Gastrocnemius medialis (tissue), 4 donors: ENCODE data around the gene SH3GL1. TPM values are rescaled to one million over a fixed set of nuclear protein-coding genes. Genes with fewer than 3 reads are reported as not detected.

Experiments
- ATAC-seq, 2 donors: fragments of 150-250 bp; one replicate each; pipeline ENCODE4 v1.9.1; 2016
- DNase-seq, 2 donors: peaks; one replicate each; pipeline ENCODE4 v3.0.0-alpha.2; 2019
- H3K27ac ChIP-seq, 4 donors: fragments of 200-600 bp; sonication (generic); 1 replicate in 1 of 4; 2 replicates in 3 of 4; pipeline ENCODE4 v1.5.1; 2016 to 2018; ENCODE audit warnings: mild to moderate bottlenecking in 2 of 4, moderate library complexity in 1 of 4
- H3K27me3 ChIP-seq, 3 donors: fragments of 200-600 bp; sonication (generic) in 2 of 3; 1 replicate in 1 of 3; 2 replicates in 2 of 3; pipeline versions ENCODE4 v1.5.1 to v1.6.0; 2016 to 2019; ENCODE audit warnings: mild to moderate bottlenecking in 1 of 3, moderate library complexity in 1 of 3
- H3K36me3 ChIP-seq, 2 donors: fragments of 200-600 bp; sonication (generic) in 1 of 2; one replicate each; pipeline ENCODE4 v1.5.1; 2017 to 2018
- H3K4me1 ChIP-seq, 2 donors: fragments of 200-600 bp; sonication (generic) in 1 of 2; one replicate each; pipeline ENCODE4 v1.5.1; 2016 to 2017; ENCODE audit warnings: mild to moderate bottlenecking in 2 of 2
- H3K4me3 ChIP-seq, 4 donors: fragments of 200-600 bp; sonication (generic) in 3 of 4; 1 replicate in 1 of 4; 2 replicates in 3 of 4; pipeline ENCODE4 v1.5.1; 2016 to 2019; ENCODE audit warnings: mild to moderate bottlenecking in 2 of 4
- H3K9me3 ChIP-seq, 3 donors: fragments of 200-600 bp; sonication (generic) in 2 of 3; 1 replicate in 1 of 3; 2 replicates in 2 of 3; pipeline ENCODE4 v1.5.1; 2016 to 2019
- POLR2A ChIP-seq, 2 donors: fragments of 450-650 bp; IDR thresholded peaks; one replicate each; pipeline ENCODE4 v1.6.1; 2017; ENCODE audit warnings: antibody characterized with exemption in 2 of 2, mild to moderate bottlenecking in 2 of 2, moderate library complexity in 2 of 2
- in situ Hi-C, 4 donors: fragments of 200-750 bp; cut with MboI; loops; one replicate each; pipeline versions ENCODE4 v1.15.0 to v1.8.0; 2017; ENCODE audit warnings: low sequenced_read_pairs in 4 of 4
- intact Hi-C: fragments of 100-400 bp; cut with DNase I; formaldehyde crosslinking; loops from one replicate; pipeline ENCODE4 v1.15.1; 2023; ENCODE audit warnings: low total_unique reads
- total RNA-seq, 4 donors: library from RNA; depleted of rRNA; stranded (reverse); fragments of >200 nt; gene quantifications; one replicate each; pipeline versions ENCODE4 v1.1.0 to v1.2.3, GENCODE V29; 2016
- TF ChIP-seq, protein P1 (sequence below), 5 experiments: fragments of 450-650 bp in 3 of 5; fragments of 200-600 bp in 2 of 5; sonication (generic) in 2 of 5; IDR thresholded peaks in 4 of 5; conservative IDR thresholded peaks in 1 of 5; 1 replicate in 4 of 5; 2 replicates in 1 of 5; pipeline ENCODE4 v1.5.1; 2016 to 2019; ENCODE audit warnings: antibody characterized with exemption in 5 of 5, mild to moderate bottlenecking in 3 of 5, moderate library complexity in 3 of 5

Gene SH3GL1
- total RNA-seq, 4 donors from 2014 or later: 11.6 to 19.4 (median 15.8) TPM

DNA sequence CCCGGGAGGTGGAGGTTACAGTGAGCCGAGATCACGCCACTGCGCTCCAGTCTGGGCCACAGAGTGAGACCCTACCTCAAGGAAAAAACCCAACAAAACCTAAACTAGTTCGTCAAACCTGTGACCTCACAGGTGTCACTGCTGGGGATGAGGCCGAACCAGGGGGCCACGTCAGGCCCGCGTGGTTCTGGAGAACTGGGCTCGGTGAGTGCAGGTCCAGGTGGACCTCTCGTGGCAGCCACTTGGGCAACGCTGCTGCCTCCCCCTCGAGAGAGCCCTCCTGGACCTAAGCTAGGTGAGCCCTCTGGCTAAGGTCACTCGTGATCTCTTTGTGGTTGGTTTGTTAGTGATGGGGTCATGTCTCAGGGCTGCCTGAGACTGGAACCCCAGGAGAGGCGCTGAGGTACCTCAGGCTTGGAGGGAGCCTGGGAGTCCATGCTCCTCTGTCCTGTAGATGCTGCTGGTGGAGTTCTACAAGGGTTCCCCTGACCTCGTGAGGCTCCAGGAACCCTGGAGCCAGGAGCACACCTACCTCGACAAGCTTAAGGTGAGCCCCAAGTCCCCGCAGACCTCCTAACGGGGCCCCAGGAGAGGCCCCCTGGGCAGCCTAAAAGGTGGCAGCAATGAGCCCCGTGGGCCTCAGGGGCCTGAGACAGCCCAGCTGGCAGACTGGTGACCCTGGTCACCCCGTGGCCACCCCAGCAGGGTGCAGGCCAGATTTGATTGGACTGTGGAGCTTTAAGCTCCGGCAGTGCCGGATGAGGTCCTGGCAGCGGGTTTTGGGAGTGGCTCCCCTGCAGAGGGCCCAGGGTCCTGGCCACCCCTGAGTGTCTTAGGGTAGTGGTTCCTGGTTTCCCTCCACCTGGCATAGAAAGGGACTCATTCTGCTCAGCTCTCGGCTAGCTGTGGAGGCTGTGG, 41.4 kb downstream of the SH3GL1 start:
- no peaks in the 10 kb centered on the region for H3K4me1 ChIP-seq
- peaks cover 0 to 42% of the 10 kb centered on the region in 2 donors for H3K36me3 ChIP-seq
- TF ChIP-seq, protein P1, sequence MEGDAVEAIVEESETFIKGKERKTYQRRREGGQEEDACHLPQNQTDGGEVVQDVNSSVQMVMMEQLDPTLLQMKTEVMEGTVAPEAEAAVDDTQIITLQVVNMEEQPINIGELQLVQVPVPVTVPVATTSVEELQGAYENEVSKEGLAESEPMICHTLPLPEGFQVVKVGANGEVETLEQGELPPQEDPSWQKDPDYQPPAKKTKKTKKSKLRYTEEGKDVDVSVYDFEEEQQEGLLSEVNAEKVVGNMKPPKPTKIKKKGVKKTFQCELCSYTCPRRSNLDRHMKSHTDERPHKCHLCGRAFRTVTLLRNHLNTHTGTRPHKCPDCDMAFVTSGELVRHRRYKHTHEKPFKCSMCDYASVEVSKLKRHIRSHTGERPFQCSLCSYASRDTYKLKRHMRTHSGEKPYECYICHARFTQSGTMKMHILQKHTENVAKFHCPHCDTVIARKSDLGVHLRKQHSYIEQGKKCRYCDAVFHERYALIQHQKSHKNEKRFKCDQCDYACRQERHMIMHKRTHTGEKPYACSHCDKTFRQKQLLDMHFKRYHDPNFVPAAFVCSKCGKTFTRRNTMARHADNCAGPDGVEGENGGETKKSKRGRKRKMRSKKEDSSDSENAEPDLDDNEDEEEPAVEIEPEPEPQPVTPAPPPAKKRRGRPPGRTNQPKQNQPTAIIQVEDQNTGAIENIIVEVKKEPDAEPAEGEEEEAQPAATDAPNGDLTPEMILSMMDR (IDR thresholded peaks at IDR 0.05 in 4 of 5, conservative IDR thresholded peaks at IDR 0.05 in 1 of 5): no peak
- no peak for TF ChIP-seq POLR2A (IDR thresholded peaks at IDR 0.05)
- no peaks in the 10 kb centered on the region for H3K9me3 ChIP-seq
- DNase-seq: no peak
- in situ Hi-C loops: loop anchor here in 1 of 4 donors (10.0 kb wide), 1 partner anchor 94 kb away; no protein-coding TSS in a partner anchor
- ATAC-seq: no peak
- H3K27ac ChIP-seq: no peak overlapping the region
- no peaks in the 10 kb centered on the region for H3K27me3 ChIP-seq
- no peak overlapping the region for H3K4me3 ChIP-seq
- intact Hi-C loops: no loop called here

DNA sequence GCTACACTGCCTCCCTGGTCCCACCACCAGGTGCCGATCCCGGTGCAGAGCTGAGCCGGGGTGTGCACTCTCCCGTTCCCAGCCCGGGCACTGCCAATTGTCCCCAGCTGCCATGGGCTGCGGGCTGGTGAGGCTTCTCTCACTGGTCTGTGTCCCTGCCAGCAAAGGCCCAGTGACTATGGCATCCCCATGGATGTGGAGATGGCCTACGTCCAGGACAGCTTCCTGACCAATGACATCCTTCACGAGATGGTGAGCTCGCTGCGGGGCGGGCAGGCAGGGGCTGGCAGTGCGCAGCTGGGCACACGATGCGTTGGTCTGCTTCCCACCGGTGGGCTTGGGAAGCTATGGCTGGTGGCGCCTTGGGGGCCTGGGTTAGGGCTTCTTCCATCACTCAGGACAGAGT, 42.4 kb downstream of the SH3GL1 start:
- intact Hi-C loops: no loop called here
- Histone ChIP-seq H3K4me1 (no peaks in the 10 kb centered on the region), H3K9me3 (no peaks in the 10 kb centered on the region), H3K27me3 (no peaks in the 10 kb centered on the region), H3K4me3 (no peak overlapping the region), H3K36me3 (peaks cover 0 to 32% of the 10 kb centered on the region in 2 donors), H3K27ac (no peak overlapping the region)
- DNase-seq (no peak), ATAC-seq (no peak)
- TF ChIP-seq POLR2A (IDR thresholded peaks at IDR 0.05): no peak
- TF ChIP-seq, protein P1 (IDR thresholded peaks at IDR 0.05 in 4 of 5, conservative IDR thresholded peaks at IDR 0.05 in 1 of 5): no peak
- in situ Hi-C loops: loop anchor here in 1 of 4 donors (10.0 kb wide), 1 partner anchor 93 kb away; no protein-coding TSS in a partner anchor

DNA sequence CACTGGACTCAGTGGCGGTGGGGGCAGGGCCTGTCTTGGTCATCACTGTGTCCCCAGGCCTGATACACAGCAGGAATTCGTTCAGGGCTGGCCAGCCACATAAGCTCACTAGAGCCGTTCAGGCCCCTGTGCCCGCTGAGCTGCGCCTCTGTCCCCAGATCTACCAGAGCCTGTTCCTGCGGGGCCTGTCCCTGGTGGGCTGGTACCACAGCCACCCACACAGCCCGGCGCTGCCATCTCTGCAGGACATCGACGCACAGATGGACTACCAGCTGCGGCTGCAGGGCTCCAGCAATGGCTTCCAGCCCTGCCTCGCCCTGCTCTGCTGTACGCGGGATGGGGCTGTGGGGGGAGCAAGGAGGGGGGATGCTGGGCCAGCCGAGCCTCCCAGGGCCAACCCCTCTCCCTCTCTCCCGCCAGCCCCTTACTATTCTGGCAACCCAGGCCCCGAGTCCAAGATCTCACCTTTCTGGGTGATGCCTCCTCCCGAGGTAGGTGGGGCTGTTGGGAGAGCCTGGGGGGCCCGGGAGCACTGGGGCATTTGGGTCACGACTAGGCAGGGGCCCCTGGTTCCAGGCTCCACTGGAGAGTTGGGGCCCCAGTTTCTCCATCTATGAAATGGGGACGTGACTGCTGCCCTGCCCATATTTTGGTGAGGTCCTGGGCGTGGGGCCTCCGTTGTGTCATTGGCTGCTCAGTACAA, 43.1 kb downstream of the SH3GL1 start:
- Histone ChIP-seq H3K9me3 (no peaks in the 10 kb centered on the region), H3K4me3 (no peak overlapping the region), H3K36me3 (peaks cover 0 to 25% of the 10 kb centered on the region in 2 donors), H3K27ac (no peak overlapping the region), H3K4me1 (no peaks in the 10 kb centered on the region), H3K27me3 (no peaks in the 10 kb centered on the region)
- ATAC-seq (no peak), DNase-seq (no peak)
- intact Hi-C loops: no loop called here
- in situ Hi-C loops: loop anchor here in 1 of 4 donors (10.0 kb wide), 1 partner anchor 92 kb away; no protein-coding TSS in a partner anchor
- TF ChIP-seq, protein P1 (IDR thresholded peaks at IDR 0.05 in 4 of 5, conservative IDR thresholded peaks at IDR 0.05 in 1 of 5): no peak
- no peak for TF ChIP-seq POLR2A (IDR thresholded peaks at IDR 0.05)

DNA sequence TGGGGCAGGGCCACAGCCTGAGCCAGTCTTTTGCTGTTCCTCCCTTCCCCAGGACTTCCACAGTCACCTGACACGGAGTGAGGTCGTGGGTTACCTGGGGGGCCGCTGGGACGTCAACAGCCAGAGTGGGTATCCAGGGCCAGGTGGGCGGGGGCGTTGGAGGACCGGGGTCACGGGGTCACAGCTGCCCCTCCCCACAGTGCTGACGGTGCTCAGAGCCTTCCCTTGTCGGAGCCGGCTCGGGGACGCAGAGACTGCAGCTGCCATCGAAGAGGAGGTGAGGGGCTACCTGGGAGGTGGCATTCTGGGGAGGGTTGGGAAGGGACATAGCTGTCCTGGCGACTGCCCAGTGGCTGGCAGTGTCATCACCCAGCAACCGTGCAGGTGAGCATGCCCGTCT, 45.5 kb downstream of the SH3GL1 start:
- no peak overlapping the region for H3K4me3 ChIP-seq
- H3K27ac ChIP-seq: no peak overlapping the region
- intact Hi-C loops (no loop called here), in situ Hi-C loops (loop anchor here in 1 of 4 donors (10.0 kb wide), 1 partner anchor 90 kb away; no protein-coding TSS in a partner anchor)
- DNase-seq (no peak), ATAC-seq (no peak)
- TF ChIP-seq POLR2A (IDR thresholded peaks at IDR 0.05): no peak
- TF ChIP-seq, protein P1 (IDR thresholded peaks at IDR 0.05 in 4 of 5, conservative IDR thresholded peaks at IDR 0.05 in 1 of 5): no peak
- no peaks in the 10 kb centered on the region for H3K27me3 ChIP-seq
- H3K4me1 ChIP-seq: no peaks in the 10 kb centered on the region
- H3K36me3 ChIP-seq: peaks cover 0 to 1% of the 10 kb centered on the region in 2 donors
- H3K9me3 ChIP-seq: no peaks in the 10 kb centered on the region
